NCI-H187 (cell line): Measurements from ENCODE around the gene THY1.
"Not testable (repeated sequence)": the region's sequence is repeated elsewhere in the genome, so short reads cannot be mapped to it uniquely, and the experiment has no call there.

Experiments
- DNase-seq, 2 experiments: peaks; one replicate each; lab custom pipeline; 2025; lab: John Stamatoyannopoulos, UW

Gene THY1

DNA sequence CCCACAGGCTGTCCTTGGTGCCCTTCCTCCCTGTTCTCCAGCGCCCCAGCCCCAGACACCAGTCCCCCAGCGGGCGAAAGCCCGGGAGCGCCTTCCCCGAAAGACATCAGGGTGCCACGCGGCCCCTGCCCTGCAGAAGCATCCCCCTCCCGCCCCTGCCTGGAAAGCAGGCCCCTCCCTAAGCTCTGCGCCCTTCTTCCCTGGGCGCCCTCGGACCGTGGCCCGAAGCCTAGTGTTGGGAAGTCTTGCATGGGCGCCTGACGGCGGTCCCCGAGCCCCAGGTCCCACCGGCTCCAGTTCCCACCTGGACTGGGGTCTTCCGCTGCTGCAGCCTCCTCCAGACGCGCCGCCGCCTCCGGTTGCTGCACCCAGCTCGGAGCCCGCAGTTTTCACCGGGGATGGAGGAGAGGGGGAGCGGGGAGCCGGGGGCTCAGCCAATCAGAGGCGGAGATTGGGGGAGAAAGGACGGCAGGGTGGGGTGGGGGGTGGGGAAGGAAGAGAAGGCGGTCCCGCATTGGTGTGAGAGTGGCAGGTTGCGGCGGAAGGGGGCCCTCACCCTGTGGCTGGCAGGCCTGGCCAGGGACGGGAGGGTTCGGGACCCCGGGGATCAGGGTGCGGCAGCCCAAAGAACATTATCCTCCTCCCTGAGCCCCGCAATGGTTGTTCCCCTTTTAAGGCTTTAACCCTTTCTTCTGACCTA, at the start of gene THY1:
THY1 (minus strand) TSS at position 364 of the 700 bp plus-strand sequence. CDS start 2,267 bp downstream, outside the sequence.
- no peak for DNase-seq

DNA sequence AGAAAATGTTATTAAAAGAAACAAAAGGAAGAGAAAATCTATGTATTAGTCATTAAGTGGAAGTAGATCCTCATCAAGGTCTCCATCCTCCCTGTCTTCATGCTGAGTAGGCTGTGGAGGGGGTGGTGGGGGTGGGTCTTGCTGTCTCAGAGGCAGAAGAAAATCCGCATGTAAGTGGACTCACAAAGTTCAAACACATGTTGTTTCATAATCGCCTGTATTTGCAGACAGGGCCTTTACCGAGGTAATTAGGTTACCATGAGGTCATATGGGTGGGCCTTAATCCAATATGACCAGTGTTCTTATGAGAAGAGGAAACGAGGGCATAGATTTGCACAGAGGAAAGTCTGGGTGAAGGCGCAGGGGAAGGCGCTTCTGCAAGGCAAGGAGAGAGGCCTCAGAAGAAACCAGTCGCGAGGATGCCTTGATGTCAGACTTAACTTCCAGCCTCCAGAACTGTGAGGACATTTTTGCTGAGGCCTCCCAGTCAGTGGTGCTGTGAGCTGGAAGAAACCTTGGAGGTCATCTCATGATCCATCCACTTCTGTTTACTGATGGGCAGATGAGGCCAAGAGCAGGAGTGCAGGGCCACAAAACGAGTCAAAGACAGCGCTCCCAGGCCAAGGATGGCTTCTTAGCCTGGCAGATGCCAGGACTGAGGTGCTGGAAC, 49.3 kb upstream of the THY1 start:
- DNase-seq, result no peak

DNA sequence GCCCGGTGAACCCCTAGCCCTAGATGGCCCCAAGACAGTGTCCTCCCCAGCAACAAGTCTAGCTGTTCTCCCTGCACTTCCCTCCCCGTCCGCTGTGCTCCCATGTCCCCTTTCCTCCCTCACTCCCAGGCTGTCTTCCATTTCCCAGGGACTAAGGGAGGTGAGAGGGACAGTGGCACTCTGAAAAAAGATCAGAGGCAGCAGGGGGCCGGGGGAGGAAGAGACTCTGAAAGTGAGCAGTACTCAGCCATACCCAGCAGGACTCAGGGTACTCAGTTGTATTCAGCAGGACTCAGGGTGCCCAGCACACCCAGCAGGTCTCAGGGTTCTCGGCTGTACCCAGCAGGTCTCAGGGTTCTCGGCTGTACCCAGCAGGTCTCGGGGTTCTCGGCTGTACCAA, 48.4 kb upstream of the THY1 start:
- DNase-seq, result no peak

DNA sequence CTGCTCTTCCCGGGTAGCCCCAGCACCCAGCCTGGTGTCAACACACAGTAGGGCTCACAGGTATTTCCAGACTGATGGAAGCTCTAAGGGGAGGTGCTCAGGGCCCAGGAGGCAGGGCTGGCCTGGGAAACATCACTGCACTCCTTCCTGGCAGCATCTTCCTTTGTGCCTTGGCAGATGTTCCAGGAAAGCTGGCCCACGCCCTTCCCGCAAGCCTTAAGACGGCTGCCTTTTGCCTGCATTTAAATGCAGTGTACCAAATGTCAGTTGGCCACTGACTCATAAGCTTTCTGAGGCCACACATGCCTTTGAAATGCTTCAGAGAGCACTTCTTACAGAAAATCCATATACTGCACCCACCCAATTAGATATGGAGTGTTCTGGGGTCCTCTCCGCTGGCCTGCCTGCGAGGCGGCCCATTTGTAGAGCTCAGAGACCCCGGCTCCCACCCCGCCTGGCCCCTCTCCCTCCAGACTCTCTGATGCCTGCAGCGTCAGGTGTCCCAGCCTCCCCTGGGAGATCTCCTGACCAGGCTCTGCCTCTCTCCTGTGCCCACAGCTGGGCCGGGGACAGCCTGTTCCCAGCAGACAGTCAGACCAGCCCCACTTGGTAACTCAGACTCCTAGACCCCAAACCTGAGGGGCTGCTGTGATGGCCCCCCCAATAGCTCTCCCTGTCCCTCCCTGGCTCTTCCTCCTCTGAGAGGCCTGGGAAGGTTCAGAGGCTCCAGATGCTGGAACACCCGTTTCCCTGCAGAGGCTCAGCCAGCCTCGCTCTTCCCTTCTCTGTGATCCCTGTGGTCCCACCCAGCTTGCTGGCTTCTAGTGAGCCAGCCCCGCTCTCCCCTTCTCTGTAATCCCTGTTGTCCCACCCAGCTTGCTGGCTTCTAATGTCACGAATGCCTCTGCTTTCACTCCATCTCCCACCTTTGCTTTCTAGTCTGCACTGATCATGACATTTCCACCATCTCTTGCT, 47.6 kb upstream of the THY1 start:
- no peak for DNase-seq

DNA sequence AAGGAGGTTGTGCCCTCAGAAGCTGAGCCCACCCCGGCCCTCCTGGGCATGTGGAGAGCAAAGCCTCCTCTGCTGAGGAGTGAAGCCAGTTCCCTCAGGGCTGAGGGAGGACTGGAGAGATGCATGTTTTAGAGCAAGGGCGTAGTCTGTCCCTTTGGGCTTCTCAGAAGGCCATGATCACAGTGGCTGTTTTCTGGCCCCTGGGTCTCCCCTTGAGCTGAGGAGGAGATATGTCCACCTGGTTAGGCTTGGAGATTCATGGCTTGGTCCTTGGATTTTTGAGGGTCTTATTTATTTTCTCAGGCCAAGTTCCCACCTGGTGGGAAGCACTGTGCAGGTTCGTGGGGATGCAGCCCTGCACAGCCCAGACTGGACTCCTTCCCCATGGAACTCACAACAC, 46.5 kb upstream of the THY1 start:
- DNase-seq, result no peak

- DNase-seq, result no peak
These were observed 45.5 kb upstream of the THY1 start for GRCh38 chr11:119468511-119468910.

DNA sequence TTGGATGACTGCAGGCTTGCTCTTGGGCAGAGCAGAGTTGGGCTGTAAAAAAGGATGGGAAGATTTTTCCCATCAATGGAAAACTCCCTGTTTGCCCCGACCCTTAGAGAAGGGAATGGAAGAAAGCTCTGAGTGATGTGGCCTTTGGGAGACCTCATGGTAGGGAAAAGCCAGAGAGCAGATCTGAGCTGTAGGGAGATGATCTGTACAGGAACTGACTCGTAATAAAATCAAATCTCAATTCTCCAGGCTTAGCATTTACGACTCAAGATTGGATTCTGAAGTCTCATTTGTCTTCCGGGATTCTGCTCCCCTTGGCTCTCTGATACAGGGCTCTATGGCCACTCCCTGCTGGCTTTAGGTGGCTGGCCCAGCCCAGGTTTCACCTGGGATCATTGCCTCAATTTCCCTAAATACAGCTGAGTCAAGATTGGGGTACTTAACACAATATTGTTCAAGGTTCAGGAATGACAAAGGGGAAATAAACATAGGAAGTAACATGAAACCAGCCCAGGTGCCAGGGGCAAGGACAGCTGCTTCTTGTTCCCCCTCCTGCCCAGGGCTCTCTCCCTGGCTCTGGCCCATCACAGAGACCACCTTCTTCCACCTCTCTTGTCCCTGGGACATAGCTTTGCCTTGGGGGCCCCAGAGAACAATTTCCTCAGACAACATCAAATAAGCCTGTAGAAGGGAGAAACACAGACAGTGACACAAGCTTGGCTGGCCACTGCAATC, 38.4 kb upstream of the THY1 start:
- no peak for DNase-seq

DNA sequence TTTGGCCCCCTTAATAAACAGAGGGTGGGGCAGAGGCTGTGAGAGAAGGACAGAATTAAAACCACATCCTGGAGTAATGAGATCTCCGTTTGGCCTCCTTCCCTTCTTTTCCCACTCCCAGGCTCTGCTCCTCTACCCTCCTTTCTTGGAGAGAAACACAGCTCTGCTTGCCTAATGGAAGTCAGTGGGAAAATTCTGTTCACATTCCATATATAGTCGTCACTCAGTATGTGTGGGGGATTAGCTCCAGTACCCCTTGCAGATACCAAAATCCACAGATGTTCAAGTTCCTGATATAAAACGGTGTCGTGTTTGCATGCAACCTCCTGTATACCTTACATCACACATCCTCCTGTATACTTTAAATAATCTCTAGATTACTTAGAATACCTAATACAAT, 37.6 kb upstream of the THY1 start:
- no peak for DNase-seq

DNA sequence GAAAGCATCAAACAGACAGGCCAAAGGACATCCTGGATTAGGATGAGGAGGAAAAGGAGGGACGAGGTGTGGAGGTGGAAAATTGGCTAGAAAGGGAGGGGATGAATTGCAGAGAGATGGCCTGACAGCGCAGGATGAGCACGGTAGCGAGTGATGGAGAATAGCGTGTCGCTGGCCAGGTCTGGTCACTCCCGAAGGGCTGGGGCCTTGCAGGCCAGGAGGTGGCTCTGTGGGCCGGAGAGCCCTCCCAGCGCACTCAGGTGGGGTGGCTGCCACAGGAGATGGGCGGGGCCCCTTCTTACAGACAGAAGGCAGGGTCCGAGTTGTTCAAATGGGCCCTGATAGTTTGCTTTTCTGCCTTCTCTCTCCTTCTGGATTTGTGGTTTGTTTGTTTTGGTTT, 37.1 kb upstream of the THY1 start:
- DNase-seq, result no peak

DNA sequence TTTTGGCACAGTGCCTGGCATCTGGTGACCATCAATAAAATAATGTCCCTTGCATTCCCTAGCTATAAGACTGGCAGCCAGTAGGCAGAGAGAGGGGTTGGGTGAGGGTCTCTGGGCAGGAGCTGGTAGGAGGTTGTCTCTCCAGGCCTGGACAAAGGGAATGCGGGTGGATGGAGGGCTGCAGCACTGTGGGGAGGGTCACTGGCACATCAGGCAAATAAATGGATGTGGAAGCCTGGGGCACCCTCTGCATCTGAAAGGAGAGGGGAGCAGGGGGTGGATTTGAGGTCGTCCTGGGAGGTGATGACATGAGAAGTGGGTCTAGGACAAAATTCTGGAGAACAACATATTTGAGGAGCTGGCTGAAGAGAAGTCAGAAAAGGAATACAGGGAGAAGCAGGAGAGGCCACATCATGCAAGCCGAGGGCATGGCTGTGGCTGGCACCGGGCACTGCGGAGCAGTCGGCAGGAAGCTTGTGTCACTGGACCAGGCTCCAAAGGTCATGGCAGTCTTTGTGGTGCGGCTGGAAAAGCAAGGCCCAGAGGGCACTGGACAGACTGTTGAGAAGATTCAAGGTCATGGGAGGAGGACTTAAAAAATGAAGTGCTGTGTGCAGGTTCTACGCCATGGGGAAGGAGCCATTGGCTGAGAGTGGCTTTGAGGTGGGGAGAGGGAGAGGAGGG, 36.5 kb upstream of the THY1 start:
- DNase-seq, result no peak

DNA sequence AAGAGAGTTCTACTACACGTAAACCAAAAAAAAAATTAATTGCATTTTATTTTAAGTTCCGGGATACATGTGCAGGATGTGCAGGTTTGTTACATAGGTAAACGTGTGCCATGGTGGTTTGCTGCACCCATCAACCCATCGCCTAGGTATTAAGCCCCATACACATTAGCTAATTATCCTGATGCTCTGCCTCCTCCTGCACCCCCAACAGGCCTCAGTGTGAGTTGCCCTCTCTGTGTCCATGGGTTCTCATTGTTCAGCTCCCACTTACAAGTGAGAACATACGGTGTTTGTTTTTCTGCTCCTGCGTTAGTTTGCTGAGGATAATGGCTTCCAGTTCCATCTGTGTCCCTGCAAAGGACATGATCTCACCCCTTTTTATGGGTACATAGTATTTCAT, 32.7 kb upstream of the THY1 start:
- DNase-seq, result not testable (repeated sequence)

DNA sequence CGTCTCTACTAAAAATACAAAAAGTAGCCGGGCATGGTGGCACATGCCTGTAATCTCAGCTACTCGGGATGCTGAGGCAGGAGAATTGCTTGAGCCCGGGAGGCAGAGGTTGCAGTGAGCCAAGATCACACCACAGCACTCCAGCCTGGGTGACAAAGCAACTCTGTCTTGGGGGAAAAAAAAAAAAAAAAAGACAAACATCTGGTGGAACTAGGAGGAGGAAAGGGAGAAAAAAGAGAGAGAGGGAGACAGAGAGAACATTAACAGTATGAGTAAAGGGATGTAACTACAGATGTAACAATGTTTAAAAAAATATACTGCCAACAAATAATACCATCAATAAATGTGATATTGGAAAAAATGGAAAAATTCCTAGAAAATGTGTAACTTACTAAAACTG, 32.3 kb upstream of the THY1 start:
- not testable (repeated sequence) for DNase-seq

DNA sequence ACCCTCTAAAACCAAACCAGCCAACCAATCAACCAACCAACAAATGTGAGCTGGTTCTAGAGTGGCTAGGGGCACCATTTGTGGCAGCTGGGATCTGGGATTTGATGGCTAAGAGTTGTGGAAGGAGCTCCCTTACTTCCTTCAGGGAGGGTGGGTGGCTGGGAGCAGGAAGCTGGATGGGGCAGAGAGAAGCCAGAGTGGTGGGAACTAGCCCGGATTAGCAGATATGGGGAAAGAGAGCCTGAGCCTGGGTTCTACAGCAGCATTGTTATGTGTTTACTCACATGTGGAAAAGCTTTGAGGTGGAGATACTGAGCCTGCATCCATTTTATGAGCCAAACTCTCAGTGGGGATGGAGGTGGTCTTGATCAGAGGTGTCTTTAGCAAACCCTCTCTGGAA, 30.9 kb upstream of the THY1 start:
- no peak for DNase-seq

GRCh38 chr11:119450590-119451326, 27.8 kb upstream of the THY1 start:
- DNase-seq, result no peak

DNA sequence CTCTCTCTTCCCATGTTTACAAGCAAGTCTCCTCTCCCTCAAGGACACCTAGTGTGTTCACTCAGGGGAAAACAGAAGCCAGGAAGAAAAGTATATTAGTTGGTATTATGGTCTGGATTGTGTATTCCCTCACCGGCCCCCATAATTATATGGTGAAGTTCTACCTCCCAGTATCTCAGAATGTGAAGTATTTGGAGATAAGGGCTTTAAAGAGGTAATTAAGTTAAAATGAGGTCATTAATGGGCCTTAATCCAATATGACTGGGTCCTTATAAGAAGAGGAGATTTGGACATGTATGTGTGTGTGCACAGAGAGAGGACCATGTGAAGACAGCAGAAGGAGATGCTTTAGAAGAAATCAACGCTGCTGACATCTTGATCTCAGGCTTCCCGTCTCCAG, 26.5 kb upstream of the THY1 start:
- no peak for DNase-seq

GRCh38 chr11:119448380-119448779, 25.4 kb upstream of the THY1 start:
- DNase-seq, result no peak

GRCh38 chr11:119447664-119448242, 24.8 kb upstream of the THY1 start:
- no peak for DNase-seq

DNA sequence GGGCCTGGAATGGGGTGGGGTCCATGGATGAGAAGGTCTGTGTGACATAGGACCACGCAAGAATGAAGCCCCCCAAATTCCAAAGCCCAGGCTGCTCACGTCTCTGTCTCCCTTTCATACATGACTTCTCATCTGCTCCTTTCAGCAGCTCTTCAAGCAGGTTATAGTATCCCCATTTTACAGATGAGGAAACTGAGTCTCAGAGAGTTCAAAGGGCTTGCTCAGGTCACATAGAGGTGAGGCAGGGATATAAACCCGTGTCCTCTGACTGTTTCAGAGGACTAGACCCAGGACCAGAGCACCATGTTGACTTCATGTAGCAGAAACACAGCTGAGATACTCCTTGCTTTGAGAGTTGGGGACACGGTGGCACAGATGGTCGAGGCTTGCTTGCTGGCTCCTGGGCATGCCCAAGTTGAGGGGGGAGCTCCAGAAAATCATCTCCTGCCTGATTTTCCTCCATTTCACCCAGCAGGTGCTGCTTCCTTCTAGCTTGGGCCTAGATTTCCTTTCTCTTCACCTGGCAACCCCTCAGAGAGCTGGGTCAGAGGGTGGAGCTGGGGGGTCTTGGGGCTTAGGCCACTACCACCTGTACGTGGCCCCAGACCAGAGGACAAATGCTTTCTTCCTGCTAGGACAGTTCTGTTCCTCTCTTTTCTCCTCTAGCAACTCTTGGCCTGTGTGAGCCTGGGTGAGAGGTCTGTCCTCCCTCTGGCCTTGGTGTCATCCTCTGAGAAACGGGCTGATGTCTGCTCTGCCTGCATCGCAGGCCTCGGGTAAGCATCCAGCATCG, 24.1 kb upstream of the THY1 start:
- no peak for DNase-seq

GRCh38 chr11:119446434-119446833, 23.5 kb upstream of the THY1 start:
- no peak for DNase-seq
